Mucosa of rectum (tissue), 2 donors: ENCODE measurements around the gene MYO7B.

ENCODE experiments used
- H3K27ac ChIP-seq, 2 donors: one replicate each; pipeline ENCODE4 v1.7.0; 2013; ENCODE audit warnings: inconsistent platforms in 2 of 2, low read depth in 2 of 2, low read length in 2 of 2
- H3K27me3 ChIP-seq, 2 donors: one replicate each; pipeline ENCODE4 v1.7.0; 2013; ENCODE audit warnings: low read length in 2 of 2; ENCODE audit not compliant: control insufficient read depth in 2 of 2, insufficient read depth in 2 of 2
- H3K36me3 ChIP-seq, 2 donors: one replicate each; pipeline ENCODE4 v1.7.0; 2013; ENCODE audit warnings: low read length in 2 of 2; ENCODE audit not compliant: control insufficient read depth in 2 of 2, insufficient read depth in 2 of 2
- H3K4me1 ChIP-seq, 2 donors: one replicate each; pipeline ENCODE4 v1.7.0; 2013; ENCODE audit warnings: low read length in 2 of 2, mild to moderate bottlenecking in 1 of 2; ENCODE audit not compliant: control insufficient read depth in 2 of 2, insufficient read depth in 2 of 2
- H3K4me3 ChIP-seq, 2 donors: one replicate each; pipeline ENCODE4 v1.7.0; 2013; ENCODE audit warnings: low read length in 2 of 2
- H3K9ac ChIP-seq, 2 donors: one replicate each; pipeline ENCODE4 v1.7.0; 2013; ENCODE audit warnings: low read length in 2 of 2, low read depth in 1 of 2, mild to moderate bottlenecking in 1 of 2
- H3K9me3 ChIP-seq, 2 donors: one replicate each; pipeline ENCODE4 v1.7.0; 2013; ENCODE audit warnings: low read length in 2 of 2; ENCODE audit not compliant: control insufficient read depth in 2 of 2
- donor health status: healthy.
- donor health status: Normal muscosa, but diverticular disease.

MYO7B gene

GRCh38 chr2:127658146-127658545, 122.7 kb downstream of the MYO7B start:
- no peaks in the 10 kb centered on the region for H3K9me3 ChIP-seq
- H3K27ac ChIP-seq = peak overlapping the region in 1 of 2 donors; percentile 58
- no peak overlapping the region for H3K4me3 ChIP-seq
- peaks cover 3 to 9% of the 10 kb centered on the region in 2 donors for H3K4me1 ChIP-seq
- no peaks in the 10 kb centered on the region for H3K36me3 ChIP-seq
- peaks cover 2 to 3% of the 10 kb centered on the region in 2 donors for H3K27me3 ChIP-seq
- no peak overlapping the region for H3K9ac ChIP-seq

- Histone ChIP-seq H3K4me3 (no peak overlapping the region), H3K36me3 (no peaks in the 10 kb centered on the region), H3K27ac (peak overlapping the region; percentile 37 to 58), H3K27me3 (peaks cover 2 to 7% of the 10 kb centered on the region in 2 donors), H3K9me3 (no peaks in the 10 kb centered on the region), H3K9ac (no peak overlapping the region), H3K4me1 (peaks cover 3 to 7% of the 10 kb centered on the region in 2 donors)
Observed at GRCh38 chr2:127658641-127659407, 123.3 kb downstream of the MYO7B start.

- Histone ChIP-seq H3K9me3 (no peaks in the 10 kb centered on the region), H3K4me1 (peaks cover 3 to 7% of the 10 kb centered on the region in 2 donors), H3K27me3 (peaks cover 6 to 10% of the 10 kb centered on the region in 2 donors), H3K9ac (no peak overlapping the region), H3K4me3 (no peak overlapping the region), H3K27ac (peak overlapping the region; percentile 37 to 49), H3K36me3 (no peaks in the 10 kb centered on the region)
Observed at GRCh38 chr2:127659408-127660290, 124.2 kb downstream of the MYO7B start.

- H3K4me3 ChIP-seq = no peak overlapping the region
- H3K27me3 ChIP-seq = peaks cover 11 to 15% of the 10 kb centered on the region in 2 donors
- no peak overlapping the region for H3K9ac ChIP-seq
- no peak overlapping the region for H3K27ac ChIP-seq
- no peaks in the 10 kb centered on the region for H3K9me3 ChIP-seq
- no peaks in the 10 kb centered on the region for H3K36me3 ChIP-seq
- peaks cover 3 to 7% of the 10 kb centered on the region in 2 donors for H3K4me1 ChIP-seq
Observed at GRCh38 chr2:127660291-127660578, 124.8 kb downstream of the MYO7B start.

- H3K9me3 ChIP-seq = no peaks in the 10 kb centered on the region
- H3K27ac ChIP-seq = peak overlapping the region in 1 of 2 donors; percentile 35
- no peaks in the 10 kb centered on the region for H3K36me3 ChIP-seq
- no peak overlapping the region for H3K9ac ChIP-seq
- no peak overlapping the region for H3K4me3 ChIP-seq
- peaks cover 3 to 7% of the 10 kb centered on the region in 2 donors for H3K4me1 ChIP-seq
- H3K27me3 ChIP-seq = peaks cover 15 to 17% of the 10 kb centered on the region in 2 donors
Observed at GRCh38 chr2:127661072-127661649, 125.7 kb downstream of the MYO7B start.

- Histone ChIP-seq H3K27me3 (peaks cover 17 to 19% of the 10 kb centered on the region in 2 donors), H3K9ac (no peak overlapping the region), H3K36me3 (no peaks in the 10 kb centered on the region), H3K27ac (peak overlapping the region in 1 of 2 donors; percentile 35), H3K9me3 (no peaks in the 10 kb centered on the region), H3K4me1 (peaks cover 3 to 7% of the 10 kb centered on the region in 2 donors), H3K4me3 (no peak overlapping the region)
Observed at GRCh38 chr2:127661949-127662510, 126.5 kb downstream of the MYO7B start.

- Histone ChIP-seq H3K4me3 (no peak overlapping the region), H3K4me1 (peaks cover 3 to 7% of the 10 kb centered on the region in 2 donors), H3K27ac (peak overlapping the region in 1 of 2 donors; percentile 33)
Observed at GRCh38 chr2:127662937-127663565, 127.6 kb downstream of the MYO7B start.

GRCh38 chr2:127663566-127664064, 128.1 kb downstream of the MYO7B start:
- Histone ChIP-seq H3K9me3 (no peaks in the 10 kb centered on the region), H3K36me3 (no peaks in the 10 kb centered on the region), H3K9ac (no peak overlapping the region), H3K4me3 (no peak overlapping the region), H3K4me1 (peaks cover 3 to 7% of the 10 kb centered on the region in 2 donors), H3K27me3 (peaks cover 17 to 19% of the 10 kb centered on the region in 2 donors), H3K27ac (peak overlapping the region in 1 of 2 donors; percentile 56)

More at GRCh38 chr2:127662937-127663565, 127.6 kb downstream of the MYO7B start:
- H3K27me3 ChIP-seq = peaks cover 17 to 19% of the 10 kb centered on the region in 2 donors
- H3K9ac ChIP-seq = no peak overlapping the region
- H3K9me3 ChIP-seq = no peaks in the 10 kb centered on the region
- H3K36me3 ChIP-seq = no peaks in the 10 kb centered on the region

GRCh38 chr2:127664065-127664894, 128.8 kb downstream of the MYO7B start:
- Histone ChIP-seq H3K4me1 (peaks cover 3 to 7% of the 10 kb centered on the region in 2 donors), H3K9ac (no peak overlapping the region), H3K4me3 (peak overlapping the region; percentile 11 to 43), H3K9me3 (no peaks in the 10 kb centered on the region), H3K36me3 (no peaks in the 10 kb centered on the region), H3K27me3 (peaks cover 17 to 19% of the 10 kb centered on the region in 2 donors), H3K27ac (peak overlapping the region; percentile 21 to 62)
